HFFc6 (cell line): ENCODE results near the gene UTS2R. TPM values are rescaled to one million over a fixed set of nuclear protein-coding genes. Genes with fewer than 3 reads are reported as not detected.
"Not testable (repeated sequence)": the region's sequence is repeated elsewhere in the genome, so short reads cannot be mapped to it uniquely, and the experiment has no call there.

Source experiments
- DNase-seq: peaks from one replicate; pipeline ENCODE4 v3.0.0-alpha.2; 2018
- H3K27ac Mint-ChIP-seq: 2 replicates; pipeline ENCODE4 v1.8.0; 2020; ENCODE audit warnings: mild to moderate bottlenecking, mixed read lengths
- H3K27me3 Mint-ChIP-seq: 2 replicates; pipeline ENCODE4 v1.8.0; 2021; ENCODE audit warnings: mild to moderate bottlenecking, moderate library complexity, mixed read lengths; ENCODE audit not compliant: insufficient read depth
- H3K36me3 Mint-ChIP-seq: 2 replicates; pipeline ENCODE4 v1.8.0; 2021; ENCODE audit warnings: low read depth, mixed read lengths
- H3K4me1 Mint-ChIP-seq: 2 replicates; pipeline ENCODE4 v1.8.0; 2020; ENCODE audit warnings: low read depth, mixed read lengths
- H3K4me3 Mint-ChIP-seq: 2 replicates; pipeline ENCODE4 v1.8.0; 2020; ENCODE audit warnings: mild to moderate bottlenecking, moderate library complexity, mixed read lengths
- H3K9me3 Mint-ChIP-seq: 2 replicates; pipeline ENCODE4 v1.8.0; 2020; ENCODE audit warnings: mild to moderate bottlenecking, mixed read lengths
- total RNA-seq, 6 experiments: library from RNA; stranded (reverse); fragmentation: NEBNext Ultra II Directional; extraction: Animal tissue kit (Norgen Biotek cat#: 25700); gene quantifications; 2 replicates in 1 of 6; 3 replicates in 5 of 6; pipeline ENCODE4 v1.2.3, GENCODE V29; 2021
- TF ChIP-seq, protein P1 (sequence below): fragments of 200-600 bp; sonication (generic); IDR thresholded peaks from 2 replicates; pipeline ENCODE4 v1.5.0; 2021; ENCODE audit warnings: antibody characterized with exemption, mild to moderate bottlenecking

The UTS2R gene
- total RNA-seq, 6 experiments from 2014 or later: not detected

DNA sequence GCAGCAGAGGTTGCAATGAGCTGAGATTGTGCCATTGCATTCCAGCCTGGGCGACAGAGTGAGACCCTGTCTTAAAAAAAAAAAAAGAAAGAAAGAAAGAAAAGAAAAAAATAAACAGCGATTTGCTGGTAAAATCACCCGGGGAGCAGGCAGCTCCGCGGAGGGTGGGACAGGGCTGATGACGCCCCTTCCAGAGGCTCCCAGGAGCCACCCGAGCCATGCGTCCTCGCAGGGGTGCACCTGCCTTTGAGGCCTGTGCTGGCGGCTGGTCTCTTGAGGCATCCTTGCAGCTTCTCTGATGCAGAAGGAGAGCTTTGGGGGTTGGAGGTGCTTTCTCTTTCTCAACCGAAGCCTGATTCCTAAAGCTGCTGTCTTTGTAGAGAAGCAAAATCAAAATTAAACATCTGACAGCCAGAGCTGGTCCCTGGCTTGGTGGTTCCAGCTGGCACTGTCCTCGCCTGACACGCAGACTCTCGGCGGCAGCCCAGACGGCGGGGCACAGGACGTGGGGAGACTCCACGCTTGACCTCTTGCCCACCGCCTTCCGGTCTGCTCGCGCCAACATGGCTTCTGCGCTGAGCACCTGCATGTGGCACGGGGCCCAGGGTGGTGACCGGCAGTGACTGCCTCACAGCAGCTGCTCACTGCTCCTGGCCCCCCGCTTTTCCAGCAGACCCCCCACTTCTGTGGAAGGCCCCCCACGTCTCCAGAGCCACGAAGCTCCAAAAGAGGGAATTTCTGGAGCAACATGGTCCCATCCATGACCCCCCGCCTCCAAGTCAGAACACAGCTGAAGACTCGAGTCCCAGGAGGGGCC, 6.6 kb downstream of the UTS2R start:
- TF ChIP-seq, protein P1, sequence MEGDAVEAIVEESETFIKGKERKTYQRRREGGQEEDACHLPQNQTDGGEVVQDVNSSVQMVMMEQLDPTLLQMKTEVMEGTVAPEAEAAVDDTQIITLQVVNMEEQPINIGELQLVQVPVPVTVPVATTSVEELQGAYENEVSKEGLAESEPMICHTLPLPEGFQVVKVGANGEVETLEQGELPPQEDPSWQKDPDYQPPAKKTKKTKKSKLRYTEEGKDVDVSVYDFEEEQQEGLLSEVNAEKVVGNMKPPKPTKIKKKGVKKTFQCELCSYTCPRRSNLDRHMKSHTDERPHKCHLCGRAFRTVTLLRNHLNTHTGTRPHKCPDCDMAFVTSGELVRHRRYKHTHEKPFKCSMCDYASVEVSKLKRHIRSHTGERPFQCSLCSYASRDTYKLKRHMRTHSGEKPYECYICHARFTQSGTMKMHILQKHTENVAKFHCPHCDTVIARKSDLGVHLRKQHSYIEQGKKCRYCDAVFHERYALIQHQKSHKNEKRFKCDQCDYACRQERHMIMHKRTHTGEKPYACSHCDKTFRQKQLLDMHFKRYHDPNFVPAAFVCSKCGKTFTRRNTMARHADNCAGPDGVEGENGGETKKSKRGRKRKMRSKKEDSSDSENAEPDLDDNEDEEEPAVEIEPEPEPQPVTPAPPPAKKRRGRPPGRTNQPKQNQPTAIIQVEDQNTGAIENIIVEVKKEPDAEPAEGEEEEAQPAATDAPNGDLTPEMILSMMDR: no peak
- no peak for DNase-seq
- H3K9me3 Mint-ChIP-seq: no peaks in the 10 kb centered on the region
- no peaks in the 10 kb centered on the region for H3K36me3 Mint-ChIP-seq
- peaks cover 12% of the 10 kb centered on the region for H3K4me1 Mint-ChIP-seq
- H3K27me3 Mint-ChIP-seq: peaks cover 34% of the 10 kb centered on the region
- H3K4me3 Mint-ChIP-seq: no peak overlapping the region
- H3K27ac Mint-ChIP-seq: no peak overlapping the region

DNA sequence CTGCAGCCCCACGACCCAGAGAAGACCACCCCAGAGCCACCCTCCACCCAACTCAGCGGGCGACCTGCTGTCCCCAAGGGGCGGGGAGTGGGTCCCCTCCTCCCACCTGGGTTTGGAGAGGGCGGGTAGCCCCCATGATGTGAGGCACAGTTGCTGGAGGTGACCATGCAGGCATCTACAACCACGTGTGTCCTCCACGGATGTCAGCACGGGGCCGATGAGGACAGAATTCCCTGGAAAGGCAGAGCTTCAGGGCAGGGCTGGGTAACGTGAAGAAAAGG, 7.1 kb downstream of the UTS2R start:
- DNase-seq: no peak
- no peaks in the 10 kb centered on the region for H3K36me3 Mint-ChIP-seq

DNA sequence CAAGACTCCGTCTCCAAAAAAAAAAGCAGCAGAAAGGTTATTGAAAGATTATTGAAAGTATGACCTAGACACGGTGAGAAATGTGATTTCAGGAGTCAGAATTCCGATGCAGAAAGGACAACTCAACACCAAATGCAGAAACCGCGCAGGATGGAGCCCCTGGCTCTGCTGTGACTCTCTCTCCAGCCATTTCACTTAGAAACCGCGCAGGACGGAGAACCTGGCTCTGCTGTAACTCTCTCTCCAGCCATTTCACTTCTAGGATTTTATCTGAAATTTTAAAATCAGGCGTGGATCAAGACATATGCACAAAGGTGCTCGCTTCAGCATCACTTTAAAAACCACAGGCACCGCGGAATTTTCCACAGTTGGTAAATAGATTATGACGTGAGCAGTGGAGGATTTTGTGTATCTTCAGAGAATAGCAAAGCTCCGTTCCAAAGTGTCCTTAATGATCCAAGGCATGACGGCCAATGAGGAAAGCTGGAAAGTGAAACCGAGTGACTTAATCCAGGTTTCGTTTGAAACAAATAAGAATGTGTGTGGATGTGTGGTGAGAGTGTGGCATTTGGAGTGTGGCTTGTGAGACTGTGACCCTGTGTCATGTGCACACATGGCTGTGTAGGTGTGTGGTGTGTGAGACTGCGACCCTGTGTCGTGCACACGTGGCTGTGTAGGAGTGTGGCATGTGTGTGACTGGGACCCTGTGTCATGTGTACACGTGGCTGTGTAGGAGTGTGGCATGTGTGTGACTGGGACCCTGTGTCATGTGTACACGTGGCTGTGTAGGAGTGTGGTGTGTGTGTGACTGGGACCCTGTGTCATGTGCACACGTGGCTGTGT, 9.5 kb downstream of the UTS2R start:
- Mint-ChIP-seq H3K27ac (no peak overlapping the region; the same call in 1 of the 2 replicates), H3K4me3 (peak overlapping the region; percentile 63), H3K9me3 (no peaks in the 10 kb centered on the region), H3K4me1 (peaks cover 17% of the 10 kb centered on the region), H3K27me3 (peaks cover 28% of the 10 kb centered on the region), H3K36me3 (no peaks in the 10 kb centered on the region)
- TF ChIP-seq, protein P1: no peak
- DNase-seq: no peak

More for the DNA sequence above, 7.1 kb downstream of the UTS2R start:
- H3K27me3 Mint-ChIP-seq: peaks cover 31% of the 10 kb centered on the region
- no peak overlapping the region for H3K4me3 Mint-ChIP-seq
- TF ChIP-seq, protein P1: no peak
- H3K9me3 Mint-ChIP-seq: no peaks in the 10 kb centered on the region
- H3K27ac Mint-ChIP-seq: no peak overlapping the region
- peaks cover 12% of the 10 kb centered on the region for H3K4me1 Mint-ChIP-seq

DNA sequence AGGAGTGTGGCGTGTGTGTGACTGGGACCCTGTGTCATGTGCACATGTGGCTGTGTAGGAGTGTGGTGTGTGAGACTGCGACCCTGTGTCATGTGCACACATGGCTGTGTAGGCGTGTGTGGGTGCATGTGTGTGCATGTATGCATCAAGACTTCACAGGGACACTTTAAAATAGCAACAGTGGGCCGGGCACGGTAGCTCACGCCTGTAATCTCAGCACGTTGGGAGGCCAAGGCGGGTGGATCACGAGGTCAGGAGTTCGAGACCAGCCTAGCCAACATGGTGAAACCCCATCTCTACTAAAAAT, 10.1 kb downstream of the UTS2R start:
- DNase-seq, H3K9me3 Mint-ChIP-seq, H3K4me3 Mint-ChIP-seq, H3K27ac Mint-ChIP-seq, H3K36me3 Mint-ChIP-seq: not testable (repeated sequence)
- H3K4me1 Mint-ChIP-seq: peaks cover 17% of the 10 kb centered on the region
- peaks cover 24% of the 10 kb centered on the region for H3K27me3 Mint-ChIP-seq

DNA sequence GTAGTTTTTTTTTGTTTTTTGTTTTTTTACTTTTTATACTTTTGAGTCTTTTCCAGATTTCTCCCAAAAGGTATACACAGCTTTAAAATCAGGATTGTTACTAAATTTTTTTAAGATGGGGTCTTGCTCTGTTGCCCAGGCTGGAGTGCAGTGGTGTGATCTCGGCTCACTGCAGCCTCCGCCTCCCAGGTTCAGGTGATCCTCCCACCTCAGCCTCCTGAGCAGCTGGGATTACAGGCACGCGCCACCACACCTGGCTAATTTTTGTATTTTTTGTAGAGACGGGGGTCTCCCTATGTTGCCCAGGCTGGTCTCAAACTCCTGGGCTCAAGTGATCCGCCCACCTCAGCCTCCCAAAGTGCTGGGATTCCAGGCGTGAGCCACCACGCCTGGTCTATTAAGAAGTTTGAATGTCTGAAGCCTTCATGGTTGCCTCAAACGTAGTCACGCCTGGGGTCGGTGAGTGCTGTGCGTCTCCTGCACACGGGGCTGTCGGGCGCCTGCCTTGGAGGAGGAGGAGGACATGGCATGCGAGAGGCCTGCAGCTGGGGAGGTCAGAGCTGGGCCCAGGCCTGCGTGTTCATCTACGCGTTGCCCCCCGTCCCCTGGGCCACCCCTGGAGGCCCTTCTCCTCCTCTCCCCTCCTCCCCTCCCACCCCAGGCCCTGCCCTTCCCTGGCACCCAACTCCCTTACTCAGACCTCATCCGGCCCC, 10.8 kb downstream of the UTS2R start:
- Mint-ChIP-seq H3K27me3 (peaks cover 25% of the 10 kb centered on the region), H3K4me1 (peaks cover 17% of the 10 kb centered on the region)
- not testable (repeated sequence) for H3K36me3 Mint-ChIP-seq, H3K4me3 Mint-ChIP-seq, H3K9me3 Mint-ChIP-seq, DNase-seq, H3K27ac Mint-ChIP-seq

DNA sequence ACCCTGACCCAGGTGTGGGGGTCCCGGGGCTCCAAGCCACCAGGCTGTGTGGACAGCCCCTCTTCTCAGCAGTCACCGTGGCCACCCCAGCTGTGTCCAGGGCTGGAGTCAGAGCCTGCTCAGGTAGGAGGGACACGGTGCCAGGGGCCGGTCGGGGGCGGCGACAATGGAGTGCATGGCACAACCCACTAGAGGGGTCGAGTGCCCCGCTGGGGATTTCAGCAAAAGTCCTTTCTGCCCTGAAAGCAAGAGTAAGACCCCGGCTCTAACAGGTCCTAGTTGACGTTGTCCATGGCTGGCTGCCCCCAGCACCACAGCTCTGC, 11.3 kb downstream of the UTS2R start:
- Mint-ChIP-seq H3K4me1 (peaks cover 17% of the 10 kb centered on the region), H3K27me3 (peaks cover 28% of the 10 kb centered on the region), H3K9me3 (no peaks in the 10 kb centered on the region), H3K4me3 (no peak overlapping the region), H3K36me3 (no peaks in the 10 kb centered on the region), H3K27ac (no peak overlapping the region)
- no peak for DNase-seq
- TF ChIP-seq, protein P1: no peak
